ENCODE data around the gene IKZF5.

DNA sequence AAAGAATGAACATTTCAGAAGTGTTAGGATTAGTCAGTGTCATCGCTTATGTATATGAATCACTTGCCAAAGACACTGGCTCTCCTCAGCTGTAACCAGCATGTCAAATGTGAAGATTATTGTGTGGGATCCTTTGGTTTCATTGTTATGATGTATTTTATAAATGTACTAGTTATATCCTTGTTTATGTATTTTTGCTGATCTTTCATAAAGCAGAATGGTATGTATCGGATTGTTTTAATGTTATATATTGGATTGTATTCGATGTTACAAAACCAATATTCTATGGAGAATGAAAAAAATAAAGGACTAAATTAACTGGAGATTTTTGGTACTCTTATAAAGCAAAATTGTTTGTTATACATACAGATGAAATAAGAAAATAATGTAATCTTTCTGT lies 49.4 kb upstream of the IKZF5 start:
- TF ChIP-seq POLR2A (IDR thresholded peaks at IDR 0.05; ENCODE audit: low read length): no peak
- no peak for TF ChIP-seq GATA1 (IDR thresholded peaks at IDR 0.05; ENCODE audit: low read depth, low read length)

Measured in erythroblast (primary cell).